Smooth muscle cell (in vitro differentiated cells): Measurements from ENCODE around the gene ZNF398. TPM values are rescaled to one million over a fixed set of nuclear protein-coding genes. Genes with fewer than 3 reads are reported as not detected.
"Not testable (repeated sequence)": the region's sequence is repeated elsewhere in the genome, so short reads cannot be mapped to it uniquely, and the experiment has no call there.

ENCODE experiments used
- DNase-seq: peaks from one replicate; lab custom pipeline; 2025; ENCODE audit not compliant: unreplicated experiment; lab: John Stamatoyannopoulos, UW
- H2AFZ ChIP-seq: fragments of 200-600 bp; sonication (generic); 2 replicates; pipeline ENCODE4 v1.6.0; 2016; ENCODE audit warnings: antibody characterized with exemption, low read depth, mild to moderate bottlenecking
- H3F3A ChIP-seq: fragments of 200-600 bp; sonication (generic); 2 replicates; pipeline ENCODE4 v1.6.0; 2017; ENCODE audit warnings: antibody characterized with exemption, low read depth
- H3K27ac ChIP-seq: fragments of 200-600 bp; sonication (generic); 2 replicates; pipeline ENCODE4 v1.5.1; 2016; ENCODE audit warnings: low read depth, mild to moderate bottlenecking
- H3K27me3 ChIP-seq: fragments of 200-600 bp; sonication (generic); 2 replicates; pipeline ENCODE4 v1.6.1; 2016; ENCODE audit warnings: low read depth, mild to moderate bottlenecking
- H3K36me3 ChIP-seq: fragments of 200-600 bp; sonication (generic); 2 replicates; pipeline ENCODE4 v1.5.1; 2016; ENCODE audit warnings: low read depth
- H3K4me1 ChIP-seq: fragments of 200-600 bp; sonication (generic); 2 replicates; pipeline ENCODE4 v1.5.1; 2016; ENCODE audit warnings: low read depth
- H3K4me2 ChIP-seq: fragments of 200-600 bp; sonication (generic); 2 replicates; pipeline ENCODE4 v1.6.0; 2016; ENCODE audit warnings: mild to moderate bottlenecking
- H3K4me3 ChIP-seq: fragments of 200-600 bp; sonication (generic); 2 replicates; pipeline ENCODE4 v1.5.1; 2016; ENCODE audit warnings: mild to moderate bottlenecking
- H3K79me2 ChIP-seq: fragments of 200-600 bp; sonication (generic); 2 replicates; pipeline ENCODE4 v1.6.0; 2016; ENCODE audit warnings: low read depth, mild to moderate bottlenecking
- H3K9ac ChIP-seq: fragments of 200-600 bp; sonication (generic); 2 replicates; pipeline ENCODE4 v1.6.0; 2016; ENCODE audit warnings: low read depth
- H3K9me3 ChIP-seq: fragments of 200-600 bp; sonication (generic); replicated peaks from 2 replicates; pipeline ENCODE4 v1.5.1; 2016; ENCODE audit warnings: low read depth
- H4K20me1 ChIP-seq: fragments of 200-600 bp; sonication (generic); 2 replicates; pipeline ENCODE4 v1.6.0; 2016; ENCODE audit warnings: low read depth
- WGBS: methylation state at CpG from one replicate; pipeline ENCODE4 v1.1.7; 2016; ENCODE audit warnings: low lambda C conversion rate; 5-methylcytosine and 5-hydroxymethylcytosine counted together
- polyA plus RNA-seq: library from polyadenylated mRNA; unstranded; fragments of >200 nt; fragmentation: Nextera tagmentation; extraction: Ambion mirVana; gene quantifications from 2 replicates; pipeline ENCODE4 v1.2.1, GENCODE V29; 2016
- total RNA-seq: library from RNA; depleted of rRNA; stranded (reverse); fragments of >200 nt; gene quantifications from 2 replicates; pipeline ENCODE4 v1.2.3, GENCODE V29; 2014
- TF ChIP-seq, protein P1 (sequence below): fragments of 200-600 bp; sonication (generic); IDR thresholded peaks from 2 replicates; pipeline ENCODE4 v1.5.1; 2017; ENCODE audit warnings: borderline replicate concordance, mild to moderate bottlenecking, antibody characterized with exemption; ENCODE audit not compliant: insufficient read depth, poor library complexity, severe bottlenecking

ZNF398 gene
- total and polyA plus RNA-seq, 2 experiments from 2014 or later, result 9.0 to 15.1 TPM

DNA sequence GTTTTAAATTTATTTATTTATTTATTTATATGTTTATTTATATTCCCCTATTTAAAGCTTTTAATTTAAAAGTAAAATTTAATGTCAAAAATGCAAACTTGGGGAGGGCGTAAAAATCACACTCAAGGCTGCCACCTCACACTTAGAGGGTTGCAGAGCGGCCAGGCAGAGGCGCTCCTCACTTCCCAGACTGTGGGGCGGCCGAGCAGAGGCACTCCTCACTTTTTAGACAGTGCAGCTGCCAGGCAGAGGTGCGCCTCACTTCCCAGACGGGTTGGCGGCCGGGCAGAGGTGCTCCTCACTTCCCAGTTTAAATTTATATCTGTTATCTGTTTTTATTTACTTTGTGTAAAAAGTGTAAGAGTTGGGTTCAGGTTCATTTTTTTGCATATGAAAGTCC is 11.1 kb upstream of the ZNF398 start:
- 95% methylated on average over 9 of the region's 9 CpGs for WGBS
- TF ChIP-seq, protein P1, sequence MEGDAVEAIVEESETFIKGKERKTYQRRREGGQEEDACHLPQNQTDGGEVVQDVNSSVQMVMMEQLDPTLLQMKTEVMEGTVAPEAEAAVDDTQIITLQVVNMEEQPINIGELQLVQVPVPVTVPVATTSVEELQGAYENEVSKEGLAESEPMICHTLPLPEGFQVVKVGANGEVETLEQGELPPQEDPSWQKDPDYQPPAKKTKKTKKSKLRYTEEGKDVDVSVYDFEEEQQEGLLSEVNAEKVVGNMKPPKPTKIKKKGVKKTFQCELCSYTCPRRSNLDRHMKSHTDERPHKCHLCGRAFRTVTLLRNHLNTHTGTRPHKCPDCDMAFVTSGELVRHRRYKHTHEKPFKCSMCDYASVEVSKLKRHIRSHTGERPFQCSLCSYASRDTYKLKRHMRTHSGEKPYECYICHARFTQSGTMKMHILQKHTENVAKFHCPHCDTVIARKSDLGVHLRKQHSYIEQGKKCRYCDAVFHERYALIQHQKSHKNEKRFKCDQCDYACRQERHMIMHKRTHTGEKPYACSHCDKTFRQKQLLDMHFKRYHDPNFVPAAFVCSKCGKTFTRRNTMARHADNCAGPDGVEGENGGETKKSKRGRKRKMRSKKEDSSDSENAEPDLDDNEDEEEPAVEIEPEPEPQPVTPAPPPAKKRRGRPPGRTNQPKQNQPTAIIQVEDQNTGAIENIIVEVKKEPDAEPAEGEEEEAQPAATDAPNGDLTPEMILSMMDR, result no peak

GRCh38 chr7:149140831-149141230 is 6.4 kb upstream of the ZNF398 start:
- no peak overlapping the region for H3K4me2 ChIP-seq
- no peaks in the 10 kb centered on the region for H3K9me3 ChIP-seq
- TF ChIP-seq, protein P1, result no peak
- no peak overlapping the region for H2AFZ ChIP-seq
- no peaks in the 10 kb centered on the region for H3K79me2 ChIP-seq
- H3K27ac ChIP-seq, result no peak overlapping the region
- H3K4me1 ChIP-seq, result no peaks in the 10 kb centered on the region
- no peak overlapping the region for H3K4me3 ChIP-seq
- no peaks in the 10 kb centered on the region for H3K27me3 ChIP-seq
- WGBS, result 29% methylated on average over 3 of the region's 3 CpGs
- H3K36me3 ChIP-seq, result no peaks in the 10 kb centered on the region
- no peak for DNase-seq
- H4K20me1 ChIP-seq, result no peaks in the 10 kb centered on the region
- H3K9ac ChIP-seq, result no peak overlapping the region
- H3F3A ChIP-seq, result no peaks in the 10 kb centered on the region

More for the DNA sequence above, 11.1 kb upstream of the ZNF398 start:
- no peak for DNase-seq
- peaks cover under 1% of the 10 kb centered on the region for H3K36me3 ChIP-seq
- no peak overlapping the region for H2AFZ ChIP-seq
- no peak overlapping the region for H3K4me2 ChIP-seq
- H3K9ac ChIP-seq, result no peak overlapping the region
- H3K27me3 ChIP-seq, result no peaks in the 10 kb centered on the region
- H3K9me3 ChIP-seq, result no peaks in the 10 kb centered on the region
- no peak overlapping the region for H3K27ac ChIP-seq
- no peaks in the 10 kb centered on the region for H4K20me1 ChIP-seq
- no peaks in the 10 kb centered on the region for H3K79me2 ChIP-seq
- H3K4me3 ChIP-seq, result no peak overlapping the region
- H3K4me1 ChIP-seq, result no peaks in the 10 kb centered on the region
- H3F3A ChIP-seq, result no peaks in the 10 kb centered on the region

DNA sequence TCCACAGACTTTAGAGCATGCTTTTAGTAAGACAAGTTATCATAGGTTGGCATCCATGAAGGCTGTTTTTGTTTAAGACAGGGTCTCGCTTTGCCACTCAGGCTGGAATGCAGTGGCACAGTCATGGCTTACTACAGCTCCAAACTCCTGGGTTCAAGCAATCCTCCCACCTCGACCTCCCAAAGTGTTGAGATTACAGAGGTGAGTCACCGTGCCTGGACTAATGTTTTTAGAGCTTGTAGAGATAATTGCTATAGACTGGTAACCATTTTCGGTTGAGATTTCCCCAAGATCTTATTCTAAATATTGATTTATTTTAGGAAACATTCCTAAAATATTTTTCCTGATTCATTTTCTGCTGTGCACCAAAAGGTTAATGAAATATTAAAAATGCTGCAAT is 5.4 kb upstream of the ZNF398 start:
- Histone ChIP-seq H3K4me3 (no peak overlapping the region), H3K79me2 (no peaks in the 10 kb centered on the region), H3K27ac (no peak overlapping the region), H2AFZ (no peak overlapping the region), H4K20me1 (no peaks in the 10 kb centered on the region), H3K9ac (no peak overlapping the region), H3K4me2 (no peak overlapping the region), H3F3A (no peaks in the 10 kb centered on the region), H3K4me1 (no peaks in the 10 kb centered on the region), H3K27me3 (no peaks in the 10 kb centered on the region), H3K9me3 (no peaks in the 10 kb centered on the region), H3K36me3 (no peaks in the 10 kb centered on the region)
- 62% methylated on average over 4 of the region's 4 CpGs for WGBS
- TF ChIP-seq, protein P1, result no peak
- no peak for DNase-seq

DNA sequence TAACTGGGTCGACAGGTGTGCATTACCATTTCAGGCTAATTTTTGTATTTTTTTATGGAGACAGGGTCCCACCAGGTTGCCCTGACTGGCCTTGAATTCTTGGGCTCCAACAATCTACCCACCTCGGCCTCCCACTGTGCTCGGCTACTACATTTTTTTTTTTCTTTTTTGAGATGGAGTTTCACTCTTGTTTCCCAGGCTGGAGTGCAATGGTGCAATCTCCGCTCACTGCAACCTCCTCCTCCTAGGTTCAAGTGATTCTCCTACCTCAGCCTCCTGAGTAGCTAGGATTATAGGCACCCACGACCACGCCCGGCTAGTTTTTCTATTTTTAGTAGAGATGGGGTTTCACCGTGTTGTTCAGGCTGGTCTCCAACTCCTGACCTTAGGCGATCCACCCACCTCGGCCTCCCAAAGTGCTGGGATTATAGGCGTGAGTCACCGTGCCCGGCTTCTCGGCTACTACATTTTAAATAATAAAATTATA is 2.8 kb upstream of the ZNF398 start:
- not testable (repeated sequence) for H3K9me3 ChIP-seq, H2AFZ ChIP-seq, DNase-seq, H3K27me3 ChIP-seq, H3F3A ChIP-seq, H3K4me1 ChIP-seq, H3K9ac ChIP-seq, H3K36me3 ChIP-seq, H3K4me3 ChIP-seq
- Histone ChIP-seq H4K20me1 (peaks cover 10% of the 10 kb centered on the region), H3K79me2 (peaks cover 18% of the 10 kb centered on the region), H3K4me2 (peak overlapping the region; percentile 37), H3K27ac (peak overlapping the region; percentile 99)
- 20% methylated on average over 14 of the region's 14 CpGs for WGBS
